ENCODE measurements around the gene MACF1. TPM values are rescaled to one million over a fixed set of nuclear protein-coding genes. Genes with fewer than 3 reads are reported as not detected.

Gene MACF1, protein sequence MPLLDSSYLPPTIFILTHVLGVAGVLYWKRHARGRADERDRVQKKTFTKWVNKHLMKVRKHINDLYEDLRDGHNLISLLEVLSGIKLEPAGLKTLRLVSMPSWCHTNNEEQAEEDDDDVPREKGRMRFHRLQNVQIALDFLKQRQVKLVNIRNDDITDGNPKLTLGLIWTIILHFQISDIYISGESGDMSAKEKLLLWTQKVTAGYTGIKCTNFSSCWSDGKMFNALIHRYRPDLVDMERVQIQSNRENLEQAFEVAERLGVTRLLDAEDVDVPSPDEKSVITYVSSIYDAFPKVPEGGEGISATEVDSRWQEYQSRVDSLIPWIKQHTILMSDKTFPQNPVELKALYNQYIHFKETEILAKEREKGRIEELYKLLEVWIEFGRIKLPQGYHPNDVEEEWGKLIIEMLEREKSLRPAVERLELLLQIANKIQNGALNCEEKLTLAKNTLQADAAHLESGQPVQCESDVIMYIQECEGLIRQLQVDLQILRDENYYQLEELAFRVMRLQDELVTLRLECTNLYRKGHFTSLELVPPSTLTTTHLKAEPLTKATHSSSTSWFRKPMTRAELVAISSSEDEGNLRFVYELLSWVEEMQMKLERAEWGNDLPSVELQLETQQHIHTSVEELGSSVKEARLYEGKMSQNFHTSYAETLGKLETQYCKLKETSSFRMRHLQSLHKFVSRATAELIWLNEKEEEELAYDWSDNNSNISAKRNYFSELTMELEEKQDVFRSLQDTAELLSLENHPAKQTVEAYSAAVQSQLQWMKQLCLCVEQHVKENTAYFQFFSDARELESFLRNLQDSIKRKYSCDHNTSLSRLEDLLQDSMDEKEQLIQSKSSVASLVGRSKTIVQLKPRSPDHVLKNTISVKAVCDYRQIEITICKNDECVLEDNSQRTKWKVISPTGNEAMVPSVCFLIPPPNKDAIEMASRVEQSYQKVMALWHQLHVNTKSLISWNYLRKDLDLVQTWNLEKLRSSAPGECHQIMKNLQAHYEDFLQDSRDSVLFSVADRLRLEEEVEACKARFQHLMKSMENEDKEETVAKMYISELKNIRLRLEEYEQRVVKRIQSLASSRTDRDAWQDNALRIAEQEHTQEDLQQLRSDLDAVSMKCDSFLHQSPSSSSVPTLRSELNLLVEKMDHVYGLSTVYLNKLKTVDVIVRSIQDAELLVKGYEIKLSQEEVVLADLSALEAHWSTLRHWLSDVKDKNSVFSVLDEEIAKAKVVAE (N-terminal part only)
- 430 and 510 TPM in 2 replicates for total RNA-seq

GRCh38 chr1:39204441-39205081 is at the start of gene MACF1:
Gene MACF1 (plus strand): TSS chr1:39204695. CDS start chr1:39205023, 328 bp downstream.

DNA sequence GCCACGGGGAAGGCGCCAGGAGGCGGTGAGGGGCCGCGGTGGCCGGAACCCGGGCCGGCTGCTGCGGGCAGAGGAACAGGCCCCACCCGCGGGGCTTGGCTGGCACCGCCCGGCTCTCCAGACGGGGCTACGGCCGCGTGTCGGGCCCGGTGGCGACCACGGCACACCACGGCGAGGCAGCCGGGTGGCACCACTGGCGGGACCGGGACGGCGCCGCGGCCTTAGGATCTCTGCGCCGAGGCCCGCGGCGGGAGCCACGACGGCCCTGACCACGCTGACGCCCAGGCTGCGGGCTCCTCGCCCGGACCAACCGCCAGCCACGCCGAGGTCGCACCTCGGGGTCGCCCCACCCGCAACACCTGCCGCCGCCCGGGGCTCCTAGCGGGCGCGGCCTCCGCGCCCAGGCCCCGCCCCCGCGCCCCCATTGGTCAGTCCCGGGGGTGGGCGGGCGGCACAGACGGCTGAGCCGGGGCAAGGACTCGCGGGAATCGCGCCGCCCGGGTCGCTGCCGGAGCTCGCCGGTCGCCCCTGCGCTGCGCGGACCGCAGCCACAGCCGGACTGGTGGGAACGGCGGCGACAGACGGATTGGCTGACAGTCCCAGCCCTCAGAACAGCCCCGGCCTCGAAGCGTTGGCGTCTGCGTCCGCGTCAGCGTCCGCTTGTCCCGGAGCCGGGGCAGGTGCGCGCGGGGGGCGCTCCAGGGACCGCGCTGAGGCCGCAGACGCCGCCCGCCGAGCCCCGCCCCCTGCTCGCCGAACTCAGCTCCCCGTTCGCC is 286.8 kb downstream of the MACF1 start, which contains the start of gene BMP8A:
Gene BMP8A (plus strand): TSS at position 491 of the 776 bp plus-strand sequence. CDS start 356 bp downstream, outside the sequence.

Other genes starting within 250 kb of the MACF1 start
- 36.9 and 40.9 TPM in 2 replicates for gene AKIRIN1, start 213.4 kb upstream of the MACF1 start, total RNA-seq
- gene NDUFS5, start 178.3 kb upstream of the MACF1 start, total RNA-seq = 508 and 624 TPM in 2 replicates

Measured in uterine smooth muscle cell (primary cell).